ENCODE results near the gene FAH.

Gene FAH

GRCh38 chr15:80163897-80164296, 11.1 kb downstream of the FAH start:
- TF ChIP-seq CTCF (conservative IDR thresholded peaks at IDR 0.05) = no peak
- no peak overlapping the region for H3K27ac ChIP-seq

GRCh38 chr15:80167936-80168335, 15.1 kb downstream of the FAH start:
- TF ChIP-seq CTCF (conservative IDR thresholded peaks at IDR 0.05) = no peak
- no peak overlapping the region for H3K27ac ChIP-seq

- no peak for TF ChIP-seq CTCF (conservative IDR thresholded peaks at IDR 0.05)
- no peak overlapping the region for H3K27ac ChIP-seq
Observed at GRCh38 chr15:80168421-80168820, 15.6 kb downstream of the FAH start.

GRCh38 chr15:80169768-80170357, 17.1 kb downstream of the FAH start:
- no peak for TF ChIP-seq CTCF (conservative IDR thresholded peaks at IDR 0.05)
- no peak overlapping the region for H3K27ac ChIP-seq

GRCh38 chr15:80170596-80170995, 17.8 kb downstream of the FAH start:
- TF ChIP-seq CTCF (conservative IDR thresholded peaks at IDR 0.05) = no peak

GRCh38 chr15:80171787-80172186, 19.0 kb downstream of the FAH start:
- H3K27ac ChIP-seq = no peak overlapping the region
- TF ChIP-seq CTCF (conservative IDR thresholded peaks at IDR 0.05) = no peak

More at GRCh38 chr15:80170596-80170995, 17.8 kb downstream of the FAH start:
- no peak overlapping the region for H3K27ac ChIP-seq

- no peak overlapping the region for H3K27ac ChIP-seq
- no peak for TF ChIP-seq CTCF (conservative IDR thresholded peaks at IDR 0.05)
Observed at GRCh38 chr15:80172401-80172800, 19.6 kb downstream of the FAH start.

Measured in VCaP (cell line).